Parathyroid adenoma (tissue), 2 donors: Measurements from ENCODE around the gene ZNF436.

Source experiments
- H2AFZ ChIP-seq: fragments of 300-600 bp; sonication (generic); one replicate; pipeline ENCODE4 v1.7.0; 2017; ENCODE audit warnings: antibody characterized with exemption, mild to moderate bottlenecking
- H3K27ac ChIP-seq: fragments of 300-600 bp; sonication (generic); one replicate; pipeline ENCODE4 v1.7.0; 2017
- H3K27me3 ChIP-seq: fragments of 300-600 bp; sonication (generic); one replicate; pipeline ENCODE4 v1.7.0; 2017; ENCODE audit warnings: low read length; ENCODE audit not compliant: control insufficient read depth, insufficient read depth
- H3K36me3 ChIP-seq: fragments of 300-600 bp; sonication (generic); one replicate; pipeline ENCODE4 v1.7.0; 2017; ENCODE audit warnings: low read length; ENCODE audit not compliant: control insufficient read depth, insufficient read depth
- H3K4me1 ChIP-seq: fragments of 300-600 bp; sonication (generic); one replicate; pipeline ENCODE4 v1.7.0; 2017; ENCODE audit warnings: control low read depth
- H3K4me2 ChIP-seq: fragments of 300-600 bp; sonication (generic); one replicate; pipeline ENCODE4 v1.7.0; 2017; ENCODE audit warnings: low read length
- H3K4me3 ChIP-seq: fragments of 300-600 bp; sonication (generic); one replicate; pipeline ENCODE4 v1.7.0; 2017; ENCODE audit warnings: low read depth, low read length
- H3K79me2 ChIP-seq: fragments of 300-600 bp; sonication (generic); one replicate; pipeline ENCODE4 v1.7.0; 2017; ENCODE audit warnings: control low read depth
- H3K9ac ChIP-seq: fragments of 300-600 bp; sonication (generic); one replicate; pipeline ENCODE4 v1.7.0; 2017; ENCODE audit warnings: mild to moderate bottlenecking
- H3K9me3 ChIP-seq: fragments of 300-600 bp; sonication (generic); one replicate; pipeline ENCODE4 v1.7.0; 2017; ENCODE audit warnings: low read length; ENCODE audit not compliant: control insufficient read depth
- TF ChIP-seq, protein P1 (sequence below): fragments of 300-600 bp; sonication (generic); IDR thresholded peaks from one replicate; pipeline ENCODE4 v1.7.0; 2017; ENCODE audit warnings: antibody characterized with exemption, mild to moderate bottlenecking
- donor health status: primary hyperparathyroidism.

ZNF436 gene

DNA sequence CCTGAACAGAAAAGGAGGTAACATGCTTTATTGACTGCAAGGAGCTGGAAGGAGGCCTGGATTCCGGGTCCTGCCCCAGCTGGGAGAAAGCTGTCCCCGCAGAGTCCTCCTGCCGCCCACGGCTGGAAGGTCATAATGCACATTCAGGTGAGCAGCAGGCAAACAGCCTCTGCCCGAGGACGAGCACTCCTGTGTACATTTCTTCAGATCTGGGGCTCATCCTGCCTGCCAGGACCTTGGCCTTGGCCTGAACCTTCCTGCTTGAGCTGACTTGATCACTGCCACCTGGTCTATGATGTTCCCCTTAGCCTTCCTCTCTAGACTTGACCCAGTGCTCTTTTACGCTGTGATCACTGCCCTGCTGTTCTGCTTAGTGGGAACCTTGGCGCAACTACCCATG lies 17.9 kb upstream of the ZNF436 start:
- Histone ChIP-seq H3K27me3 (no peaks in the 10 kb centered on the region), H3K4me2 (no peak overlapping the region), H3K9ac (no peak overlapping the region), H3K79me2 (no peaks in the 10 kb centered on the region), H3K27ac (no peak overlapping the region), H3K4me3 (no peak overlapping the region), H3K4me1 (no peaks in the 10 kb centered on the region), H3K9me3 (no peaks in the 10 kb centered on the region), H2AFZ (no peak overlapping the region), H3K36me3 (no peaks in the 10 kb centered on the region)
- TF ChIP-seq, protein P1, sequence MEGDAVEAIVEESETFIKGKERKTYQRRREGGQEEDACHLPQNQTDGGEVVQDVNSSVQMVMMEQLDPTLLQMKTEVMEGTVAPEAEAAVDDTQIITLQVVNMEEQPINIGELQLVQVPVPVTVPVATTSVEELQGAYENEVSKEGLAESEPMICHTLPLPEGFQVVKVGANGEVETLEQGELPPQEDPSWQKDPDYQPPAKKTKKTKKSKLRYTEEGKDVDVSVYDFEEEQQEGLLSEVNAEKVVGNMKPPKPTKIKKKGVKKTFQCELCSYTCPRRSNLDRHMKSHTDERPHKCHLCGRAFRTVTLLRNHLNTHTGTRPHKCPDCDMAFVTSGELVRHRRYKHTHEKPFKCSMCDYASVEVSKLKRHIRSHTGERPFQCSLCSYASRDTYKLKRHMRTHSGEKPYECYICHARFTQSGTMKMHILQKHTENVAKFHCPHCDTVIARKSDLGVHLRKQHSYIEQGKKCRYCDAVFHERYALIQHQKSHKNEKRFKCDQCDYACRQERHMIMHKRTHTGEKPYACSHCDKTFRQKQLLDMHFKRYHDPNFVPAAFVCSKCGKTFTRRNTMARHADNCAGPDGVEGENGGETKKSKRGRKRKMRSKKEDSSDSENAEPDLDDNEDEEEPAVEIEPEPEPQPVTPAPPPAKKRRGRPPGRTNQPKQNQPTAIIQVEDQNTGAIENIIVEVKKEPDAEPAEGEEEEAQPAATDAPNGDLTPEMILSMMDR, result no peak

DNA sequence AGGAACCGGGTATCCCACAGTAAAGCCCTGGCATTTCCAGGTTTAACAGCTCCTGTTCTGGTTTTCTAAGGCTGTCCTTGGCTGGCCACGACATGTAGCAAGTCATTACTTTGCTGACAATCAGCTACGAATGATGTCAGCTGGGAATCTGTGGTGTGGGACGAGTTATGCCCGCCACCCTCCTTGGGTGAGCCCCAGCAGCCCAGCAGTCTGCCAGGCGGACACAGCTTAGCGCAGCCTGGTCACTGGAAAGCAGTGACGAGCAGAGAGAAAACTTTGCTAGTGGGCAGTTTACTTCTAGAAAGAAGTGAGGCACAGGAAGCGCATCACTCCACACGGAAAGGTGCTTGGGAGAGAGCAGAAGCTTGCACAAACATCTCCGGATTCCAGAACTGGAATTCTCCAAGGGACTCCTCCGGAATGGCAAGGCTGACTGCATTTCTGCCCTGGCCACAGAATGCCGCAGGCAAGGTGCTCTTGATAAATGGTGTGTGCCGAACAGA lies 15.5 kb upstream of the ZNF436 start:
- no peak overlapping the region for H2AFZ ChIP-seq
- H3K36me3 ChIP-seq, result no peaks in the 10 kb centered on the region
- H3K27ac ChIP-seq, result no peak overlapping the region
- no peak overlapping the region for H3K4me3 ChIP-seq
- no peaks in the 10 kb centered on the region for H3K27me3 ChIP-seq
- no peaks in the 10 kb centered on the region for H3K4me1 ChIP-seq
- no peaks in the 10 kb centered on the region for H3K9me3 ChIP-seq
- TF ChIP-seq, protein P1, result no peak
- no peak overlapping the region for H3K4me2 ChIP-seq
- H3K79me2 ChIP-seq, result no peaks in the 10 kb centered on the region
- H3K9ac ChIP-seq, result no peak overlapping the region

DNA sequence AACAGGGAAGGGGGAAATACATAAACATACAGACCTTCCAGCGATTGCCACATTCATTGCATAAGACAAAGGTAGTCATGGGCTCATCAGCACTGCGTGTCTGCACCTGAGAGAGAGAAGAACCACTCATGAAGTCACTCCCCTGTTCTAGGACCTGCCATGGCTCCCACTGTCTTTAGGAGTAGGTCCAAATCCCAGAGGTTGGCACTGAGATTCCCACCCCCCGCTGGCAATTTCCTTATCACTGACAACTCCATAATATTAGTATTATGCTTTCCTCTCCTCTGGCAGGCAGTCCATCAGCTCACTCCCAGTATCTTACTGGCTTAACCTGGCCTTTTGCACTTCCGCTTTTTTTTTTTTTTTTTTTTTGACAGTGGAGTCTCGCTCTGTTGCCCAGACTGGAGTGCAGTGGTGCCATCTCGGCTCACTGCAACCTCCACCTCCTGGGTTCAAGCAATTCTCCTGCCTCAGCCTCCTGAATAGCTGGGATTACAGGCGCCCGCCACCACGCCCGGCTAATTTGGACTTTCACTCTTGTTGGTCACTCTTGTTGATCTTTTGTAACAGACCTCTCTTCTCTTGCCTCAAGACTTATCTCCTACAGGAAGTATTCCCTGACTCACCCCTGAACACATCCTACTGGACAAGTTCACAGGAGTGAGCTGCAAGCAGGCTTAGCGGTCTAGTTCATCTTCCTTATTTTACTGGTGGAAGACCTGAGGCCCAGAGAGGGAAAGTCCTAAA lies 14.8 kb upstream of the ZNF436 start:
- H3K27ac ChIP-seq, result no peak overlapping the region
- H3K36me3 ChIP-seq, result no peaks in the 10 kb centered on the region
- TF ChIP-seq, protein P1, result no peak
- H2AFZ ChIP-seq, result no peak overlapping the region
- H3K9me3 ChIP-seq, result no peaks in the 10 kb centered on the region
- H3K27me3 ChIP-seq, result no peaks in the 10 kb centered on the region
- no peaks in the 10 kb centered on the region for H3K4me1 ChIP-seq
- no peak overlapping the region for H3K9ac ChIP-seq
- H3K79me2 ChIP-seq, result no peaks in the 10 kb centered on the region
- H3K4me3 ChIP-seq, result no peak overlapping the region
- no peak overlapping the region for H3K4me2 ChIP-seq

DNA sequence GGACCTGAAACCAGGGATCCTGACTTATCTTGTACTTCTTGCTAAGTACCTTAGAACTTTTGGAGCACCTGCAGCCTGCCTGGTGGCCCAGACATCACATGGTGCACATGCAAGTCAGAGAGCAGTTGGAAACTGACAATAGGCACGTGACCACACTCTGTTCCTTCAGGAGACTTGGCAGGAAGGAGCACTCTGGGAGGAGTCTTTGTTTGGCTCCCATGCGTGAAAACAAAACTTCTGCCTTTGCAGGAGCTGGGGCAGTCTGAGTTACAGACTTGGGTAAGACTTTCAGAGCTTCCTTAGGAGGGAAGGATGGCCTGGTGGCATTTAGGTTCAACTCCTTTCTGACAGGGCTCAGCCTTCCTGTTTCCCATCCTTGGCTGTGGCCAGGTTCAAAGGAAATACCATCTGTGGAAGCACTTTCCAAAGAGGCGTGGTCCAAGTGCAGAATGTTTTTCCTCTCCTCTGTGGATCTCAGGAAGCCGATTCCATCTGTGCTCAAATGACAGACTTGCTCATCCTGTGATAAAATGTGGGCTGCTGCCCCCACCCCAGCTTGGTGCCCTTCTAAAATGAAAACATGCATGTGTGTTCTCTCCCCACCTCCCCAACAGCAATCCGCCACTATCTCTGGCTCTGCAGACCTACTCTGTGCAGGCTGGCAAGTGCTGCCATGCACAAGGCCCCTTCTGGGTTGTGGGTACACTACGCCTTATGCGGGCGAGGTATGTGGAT lies 14.1 kb upstream of the ZNF436 start:
- no peak overlapping the region for H3K4me3 ChIP-seq
- no peaks in the 10 kb centered on the region for H3K36me3 ChIP-seq
- H3K9ac ChIP-seq, result no peak overlapping the region
- H3K4me1 ChIP-seq, result no peaks in the 10 kb centered on the region
- TF ChIP-seq, protein P1, result no peak
- no peak overlapping the region for H2AFZ ChIP-seq
- no peak overlapping the region for H3K27ac ChIP-seq
- no peaks in the 10 kb centered on the region for H3K9me3 ChIP-seq
- no peaks in the 10 kb centered on the region for H3K79me2 ChIP-seq
- no peaks in the 10 kb centered on the region for H3K27me3 ChIP-seq
- no peak overlapping the region for H3K4me2 ChIP-seq
